GM10248 (cell line): ENCODE measurements around the gene DCHS1.
"Not testable (repeated sequence)": the region's sequence is repeated elsewhere in the genome, so short reads cannot be mapped to it uniquely, and the experiment has no call there.

ENCODE experiments used
- CTCF ChIA-PET: fragments of 300-600 bp; sonication (Branson Sonifier 250); formaldehyde crosslinking; extraction: SDS; loops from one replicate; lab custom pipeline; 2021; ENCODE audit warnings: antibody characterized with exemption; lab: Yijun Ruan, JAX
- POLR2A ChIA-PET: fragments of 350-650 bp; sonication (Branson Sonifier 250); formaldehyde crosslinking; extraction: SDS; loops from one replicate; lab custom pipeline; 2020; ENCODE audit warnings: antibody characterized with exemption; lab: Yijun Ruan, JAX
- DNase-seq: peaks from one replicate; pipeline ENCODE4 v3.0.0; 2012; ENCODE audit errors: extremely low spot score
- CTCF ChIP-seq: IDR thresholded peaks from 2 replicates; pipeline ENCODE4 v1.5.1; 2012; ENCODE audit warnings: mild to moderate bottlenecking, low read depth; ENCODE audit errors: extremely low read depth, missing control alignments, control extremely low read depth

The DCHS1 gene

GRCh38 chr11:6693342-6694228 is 38.0 kb upstream of the DCHS1 start:
- DNase-seq = no peak
- TF ChIP-seq CTCF = no peak
- ChIA-PET POLR2A (no interaction called here), CTCF (interaction anchor here (1.1 to 4.0 kb wide), 6 partner anchors 11 to 314 kb away, joined by 4 to 29 read pairs (median 4); partner anchors contain the start of genes ARFIP2, MRPL17 and TIMM10B)

DNA sequence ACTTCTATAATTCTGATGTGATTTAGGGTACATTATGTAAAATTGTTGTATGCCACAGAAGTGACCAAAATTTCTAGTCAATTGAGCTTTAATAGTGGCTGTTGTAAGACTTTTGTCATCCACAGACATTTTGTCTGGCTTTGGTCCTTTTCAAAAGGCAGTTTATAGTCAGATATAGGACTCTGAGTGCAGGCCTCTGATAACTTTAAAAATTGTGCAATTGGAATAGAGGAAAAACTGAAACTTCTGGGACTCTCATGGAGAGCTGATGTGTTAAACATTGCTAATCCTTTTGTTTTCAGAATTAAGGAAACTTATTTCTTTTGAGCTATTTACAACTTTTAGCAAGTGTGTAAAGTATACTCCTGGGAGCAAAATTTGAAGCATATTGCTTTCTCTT is 36.5 kb upstream of the DCHS1 start:
- ChIA-PET POLR2A (no interaction called here), CTCF (interaction anchor here (0.9 to 1.6 kb wide), 3 partner anchors 12 to 313 kb away, joined by 3 to 4 read pairs (median 3); no protein-coding TSS in a partner anchor)
- TF ChIP-seq CTCF = no peak
- no peak for DNase-seq

- DNase-seq, CTCF ChIA-PET: not testable (repeated sequence)
Measured at GRCh38 chr11:6690431-6691132, 35.0 kb upstream of the DCHS1 start.

GRCh38 chr11:6687876-6688275 is 32.3 kb upstream of the DCHS1 start:
- ChIA-PET CTCF (interaction anchor here (1.0 to 2.0 kb wide), 6 partner anchors 14 to 169 kb away, joined by 3 to 8 read pairs (median 4); no protein-coding TSS in a partner anchor), POLR2A (interaction anchor here (1.6 kb wide), 1 partner anchor 32 kb away, joined by 3 read pairs; no protein-coding TSS in a partner anchor)
- no peak for TF ChIP-seq CTCF
- DNase-seq = no peak

More at GRCh38 chr11:6690431-6691132, 35.0 kb upstream of the DCHS1 start:
- POLR2A ChIA-PET = not testable (repeated sequence)

DNA sequence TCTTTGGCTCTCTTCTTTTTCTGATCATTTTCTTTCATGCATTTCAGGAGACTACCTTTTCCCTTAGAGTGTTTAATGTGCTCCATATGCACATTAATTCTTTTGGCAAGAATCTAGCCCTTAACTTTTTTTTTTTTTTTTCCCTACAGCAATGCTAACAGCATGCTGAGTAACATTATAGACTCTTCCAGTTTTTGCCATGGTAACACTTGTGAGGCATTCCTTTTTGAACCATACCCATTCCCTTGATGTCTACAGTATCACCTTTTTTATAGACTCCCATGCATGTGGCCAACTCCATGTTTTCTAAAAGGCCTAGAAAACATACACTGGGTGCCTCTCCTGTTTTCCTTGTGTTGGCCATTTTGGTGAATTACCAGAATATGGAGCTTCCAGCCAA is 30.4 kb upstream of the DCHS1 start:
- TF ChIP-seq CTCF = no peak
- CTCF ChIA-PET = interaction anchor here (0.8 to 1.5 kb wide), 4 partner anchors 10 to 307 kb away, joined by 3 to 4 read pairs (median 4); no protein-coding TSS in a partner anchor
- no peak for DNase-seq
- POLR2A ChIA-PET = no interaction called here

GRCh38 chr11:6684068-6684467 is 28.5 kb upstream of the DCHS1 start:
- DNase-seq, POLR2A ChIA-PET: not testable (repeated sequence)
- CTCF ChIA-PET = interaction anchor here (0.7 to 4.7 kb wide), 25 partner anchors 11 to 306 kb away, joined by 3 to 29 read pairs (median 6); partner anchors contain the start of genes ARFIP2, TIMM10B and TPP1
